Endodermal cell (in vitro differentiated cells): ENCODE data around the gene NEBL. TPM values are rescaled to one million over a fixed set of nuclear protein-coding genes. Genes with fewer than 3 reads are reported as not detected.

Experiments used
- DNase-seq: peaks from one replicate; pipeline ENCODE4 v3.0.0-alpha.2; 2017
- H3K27ac ChIP-seq: 2 replicates; pipeline ENCODE4 v1.5.1; 2013; ENCODE audit warnings: mild to moderate bottlenecking, low read depth, low read length, moderate library complexity
- H3K27me3 ChIP-seq: 2 replicates; pipeline ENCODE4 v1.6.1; 2013; ENCODE audit warnings: mild to moderate bottlenecking, low read length, moderate library complexity; ENCODE audit not compliant: insufficient read depth, control insufficient read depth, poor library complexity, severe bottlenecking
- H3K36me3 ChIP-seq: 2 replicates; pipeline ENCODE4 v1.7.0; 2013; ENCODE audit warnings: mild to moderate bottlenecking, low read length, moderate library complexity; ENCODE audit not compliant: control insufficient read depth, insufficient read depth
- H3K4me1 ChIP-seq: one replicate; pipeline ENCODE4 v1.7.0; 2013; ENCODE audit warnings: low read length; ENCODE audit not compliant: control insufficient read depth, insufficient read depth
- H3K4me3 ChIP-seq: 2 replicates; pipeline ENCODE4 v1.5.1; 2013; ENCODE audit warnings: mild to moderate bottlenecking, low read length, moderate library complexity
- H3K9ac ChIP-seq: 2 replicates; pipeline ENCODE4 v1.6.1; 2013; ENCODE audit warnings: mild to moderate bottlenecking, low read length, moderate library complexity; ENCODE audit not compliant: poor library complexity, severe bottlenecking; ENCODE audit errors: extremely low read depth
- H3K9me3 ChIP-seq: 2 replicates; pipeline ENCODE4 v1.6.1; 2013; ENCODE audit warnings: mild to moderate bottlenecking, low read length, moderate library complexity; ENCODE audit not compliant: control insufficient read depth
- H3K27ac Mint-ChIP-seq: 2 replicates; pipeline ENCODE4 v1.8.0; 2020; ENCODE audit warnings: mixed read lengths
- H3K27me3 Mint-ChIP-seq: 2 replicates; pipeline ENCODE4 v1.8.0; 2021; ENCODE audit warnings: mild to moderate bottlenecking, mixed read lengths; ENCODE audit not compliant: insufficient read depth
- H3K36me3 Mint-ChIP-seq: 2 replicates; pipeline ENCODE4 v1.8.0; 2020; ENCODE audit warnings: low read depth, mixed read lengths
- H3K4me1 Mint-ChIP-seq: 2 replicates; pipeline ENCODE4 v1.8.0; 2020; ENCODE audit warnings: mixed read lengths
- H3K4me3 Mint-ChIP-seq: 2 replicates; pipeline ENCODE4 v1.8.0; 2020; ENCODE audit warnings: mild to moderate bottlenecking, moderate library complexity, mixed read lengths
- H3K9me3 Mint-ChIP-seq: 2 replicates; pipeline ENCODE4 v1.8.0; 2020; ENCODE audit warnings: mild to moderate bottlenecking, mixed read lengths
- CTCF ChIP-seq: fragments of 200-600 bp; sonication (generic); conservative IDR thresholded peaks from 2 replicates; pipeline ENCODE4 v1.5.0; 2021; ENCODE audit warnings: antibody characterized with exemption, mild to moderate bottlenecking
- WGBS, 2 experiments: methylation state at CpG; one replicate each; pipeline versions ENCODE4 v1.1.5 to v1.1.7; 2013; ENCODE audit warnings: missing lambda C conversion rate in 2 of 2, mixed read lengths in 1 of 2; ENCODE audit not compliant: insufficient coverage in 1 of 2, insufficient read length in 1 of 2; 5-methylcytosine and 5-hydroxymethylcytosine counted together
- total RNA-seq, 2 donors: library from RNA; stranded (reverse); fragmentation: NEBNext Ultra II Directional in 1 of 2; extraction: Animal tissue kit (Norgen Biotek cat#: 25700) in 1 of 2; gene quantifications; 2 replicates in 1 of 2; 3 replicates in 1 of 2; pipeline ENCODE4 v1.2.1, GENCODE V29; 2021

The NEBL gene
- total RNA-seq, 2 donors from 2014 or later = 39.8 to 61.6 TPM

DNA sequence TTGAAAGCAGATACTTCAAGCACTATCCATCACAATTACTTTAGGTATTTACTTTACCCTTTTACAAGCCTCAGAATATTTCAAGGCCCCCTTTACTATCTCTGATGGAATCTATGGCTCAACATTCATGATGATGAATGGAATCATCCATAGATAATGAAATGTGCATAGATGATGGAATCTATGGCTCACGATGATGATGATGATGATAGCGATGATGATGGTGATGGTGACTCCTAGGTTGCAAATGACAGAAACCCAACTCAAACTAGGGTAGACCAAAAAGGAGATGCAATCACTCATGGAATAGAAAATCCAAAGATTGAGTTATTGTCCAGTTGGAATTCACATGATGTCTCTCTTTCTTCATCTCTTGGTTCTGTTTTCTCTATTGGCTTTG is 55.7 kb downstream of the NEBL start:
- DNase-seq = no peak
- no peak overlapping the region for H3K4me3 ChIP-seq
- peaks cover 21% of the 10 kb centered on the region for H3K9me3 ChIP-seq
- no peak overlapping the region for H3K9ac ChIP-seq
- H3K4me1 ChIP-seq = no peaks in the 10 kb centered on the region
- 83 to 96% methylated on average over 1 to 2 of the region's 2 CpGs for WGBS, 2 experiments
- Mint-ChIP-seq H3K27ac (no peak overlapping the region), H3K27me3 (no peaks in the 10 kb centered on the region), H3K36me3 (peaks cover 76% of the 10 kb centered on the region), H3K4me1 (no peaks in the 10 kb centered on the region), H3K9me3 (peaks cover 10% of the 10 kb centered on the region), H3K4me3 (no peak overlapping the region)
- peaks cover 28% of the 10 kb centered on the region for H3K36me3 ChIP-seq
- TF ChIP-seq CTCF = no peak
- no peak overlapping the region for H3K27ac ChIP-seq
- no peaks in the 10 kb centered on the region for H3K27me3 ChIP-seq

DNA sequence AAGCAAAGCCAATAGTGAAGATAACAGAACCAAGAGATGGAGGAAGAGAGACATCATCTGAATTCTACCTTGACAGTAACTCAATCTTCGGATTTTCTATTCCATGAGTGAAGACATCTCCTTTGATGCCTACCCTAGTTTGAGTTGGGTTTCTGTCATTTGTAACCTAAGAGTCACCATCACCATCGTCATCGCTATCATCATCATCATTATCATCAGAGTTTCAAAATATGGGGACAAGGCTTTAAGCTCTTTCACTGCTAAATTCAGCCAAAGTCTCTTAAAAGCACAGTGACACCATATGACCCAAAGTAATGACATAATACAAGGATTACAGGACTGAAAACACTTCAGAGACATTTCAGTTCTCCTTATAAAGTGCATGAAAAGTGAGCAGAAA is 57.2 kb downstream of the NEBL start:
- H3K9me3 ChIP-seq = peaks cover 21% of the 10 kb centered on the region
- no peaks in the 10 kb centered on the region for H3K27me3 Mint-ChIP-seq
- peaks cover 12% of the 10 kb centered on the region for H3K9me3 Mint-ChIP-seq
- no peak for DNase-seq
- TF ChIP-seq CTCF = no peak
- H3K27ac ChIP-seq = no peak overlapping the region
- peaks cover 32% of the 10 kb centered on the region for H3K36me3 ChIP-seq
- WGBS, 2 experiments = 90 to 100% methylated on average over 2 to 3 of the region's 3 CpGs
- H3K4me1 ChIP-seq = no peaks in the 10 kb centered on the region
- H3K27me3 ChIP-seq = no peaks in the 10 kb centered on the region
- H3K4me3 Mint-ChIP-seq = no peak overlapping the region
- H3K4me3 ChIP-seq = no peak overlapping the region
- H3K36me3 Mint-ChIP-seq = peaks cover 82% of the 10 kb centered on the region
- H3K9ac ChIP-seq = no peak overlapping the region
- no peak overlapping the region for H3K27ac Mint-ChIP-seq
- H3K4me1 Mint-ChIP-seq = no peaks in the 10 kb centered on the region

DNA sequence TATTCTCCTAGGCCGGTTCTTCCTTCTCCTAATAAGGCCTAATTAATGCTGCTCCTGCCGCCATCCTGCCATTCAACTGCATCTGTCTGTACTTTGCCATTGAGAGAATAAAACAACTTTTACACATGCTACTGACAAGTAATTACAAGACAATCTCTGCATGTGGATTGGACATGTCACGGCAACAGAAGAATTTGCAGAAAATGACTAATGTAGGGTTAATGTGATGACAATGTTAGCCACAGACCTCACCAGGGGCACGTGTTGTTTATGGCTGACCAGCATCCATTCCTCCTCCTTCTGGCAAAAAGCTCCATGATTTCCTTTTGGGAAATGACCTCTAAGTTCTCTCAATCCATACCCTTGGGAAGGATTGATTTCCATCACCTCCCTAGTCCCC is 58.0 kb downstream of the NEBL start:
- H3K36me3 Mint-ChIP-seq = peaks cover 80% of the 10 kb centered on the region
- H3K27ac ChIP-seq = no peak overlapping the region
- no peak overlapping the region for H3K27ac Mint-ChIP-seq
- H3K36me3 ChIP-seq = peaks cover 39% of the 10 kb centered on the region
- no peak overlapping the region for H3K4me3 Mint-ChIP-seq
- no peak for TF ChIP-seq CTCF
- no peaks in the 10 kb centered on the region for H3K27me3 ChIP-seq
- peaks cover 12% of the 10 kb centered on the region for H3K9me3 Mint-ChIP-seq
- no peaks in the 10 kb centered on the region for H3K4me1 Mint-ChIP-seq
- no peak overlapping the region for H3K4me3 ChIP-seq
- no peaks in the 10 kb centered on the region for H3K27me3 Mint-ChIP-seq
- no peak for DNase-seq
- WGBS, 2 experiments = 97 to 100% methylated on average over 2 to 4 of the region's 4 CpGs
- peaks cover 21% of the 10 kb centered on the region for H3K9me3 ChIP-seq
- H3K9ac ChIP-seq = no peak overlapping the region
- H3K4me1 ChIP-seq = no peaks in the 10 kb centered on the region
